Peyer's patch (tissue), 4 donors: ENCODE results near the gene ZBTB16. TPM values are rescaled to one million over a fixed set of nuclear protein-coding genes. Genes with fewer than 3 reads are reported as not detected.
A peak's percentile ranks its signal among the peaks of the same experiment; 100 is the strongest.

Source experiments
- DNase-seq, 3 donors: peaks; one replicate each; pipeline ENCODE4 v3.0.0-alpha.2; 2017 to 2019
- H3K27ac ChIP-seq, 4 donors: fragments of 200-600 bp; sonication (generic); one replicate each; pipeline ENCODE4 v1.5.1; 2016 to 2019
- H3K27me3 ChIP-seq, 2 donors: fragments of 200-600 bp; sonication (generic); one replicate each; pipeline ENCODE4 v1.5.1; 2019
- H3K36me3 ChIP-seq, 3 donors: fragments of 200-600 bp; sonication (generic); one replicate each; pipeline ENCODE4 v1.5.1; 2016 to 2019
- H3K4me1 ChIP-seq, 4 donors: fragments of 200-600 bp; sonication (generic); one replicate each; pipeline ENCODE4 v1.5.1; 2016 to 2019
- H3K4me3 ChIP-seq, 4 donors: fragments of 200-600 bp; sonication (generic); 1 replicate in 3 of 4; 2 replicates in 1 of 4; pipeline ENCODE4 v1.5.1; 2016 to 2019; ENCODE audit warnings: mild to moderate bottlenecking in 1 of 4
- H3K9me3 ChIP-seq, 4 donors: fragments of 200-600 bp; sonication (generic); one replicate each; pipeline ENCODE4 v1.5.1; 2016 to 2019; ENCODE audit warnings: mild to moderate bottlenecking in 1 of 4
- POLR2A ChIP-seq, 2 donors: fragments of 450-650 bp; IDR thresholded peaks; one replicate each; pipeline ENCODE4 v1.5.1; 2017; ENCODE audit warnings: antibody characterized with exemption in 2 of 2, mild to moderate bottlenecking in 2 of 2, moderate library complexity in 2 of 2
- total RNA-seq, 4 donors: library from RNA; depleted of rRNA; stranded (reverse); fragments of >200 nt; gene quantifications; one replicate each; pipeline ENCODE4 v1.1.0, GENCODE V29; 2016
- TF ChIP-seq, protein P1 (sequence below), 6 experiments: fragments of 450-650 bp in 4 of 6; fragments of 200-600 bp in 2 of 6; sonication (generic) in 1 of 6; IDR thresholded peaks; one replicate each; pipeline ENCODE4 v1.5.1; 2017 to 2019; ENCODE audit warnings: antibody characterized with exemption in 6 of 6, mild to moderate bottlenecking in 3 of 6, moderate library complexity in 1 of 6

Gene ZBTB16
- total RNA-seq, 4 donors from 2014 or later: 84.8 to 257 (median 155) TPM

DNA sequence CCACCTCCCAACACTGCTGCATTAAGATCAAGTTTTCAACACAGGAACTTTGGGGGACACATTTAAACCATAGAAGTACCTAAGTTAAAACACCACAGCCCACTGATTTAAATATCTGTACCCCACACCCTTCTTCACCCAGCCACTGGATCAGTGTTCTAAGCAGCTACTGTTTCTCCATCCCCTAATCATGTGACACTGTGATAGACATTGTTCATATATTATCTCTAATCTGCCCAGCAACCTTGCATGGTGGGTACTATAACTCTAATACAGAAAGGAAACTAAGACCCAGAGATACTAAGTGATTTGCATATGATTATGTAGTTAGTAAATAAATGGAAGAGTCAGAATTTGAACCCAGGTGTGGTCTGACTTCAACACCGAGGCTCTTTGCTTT, 166.2 kb downstream of the ZBTB16 start:
- DNase-seq: no peak
- H3K27me3 ChIP-seq: no peaks in the 10 kb centered on the region
- H3K27ac ChIP-seq: no peak overlapping the region
- TF ChIP-seq POLR2A (IDR thresholded peaks at IDR 0.05): no peak
- TF ChIP-seq, protein P1, sequence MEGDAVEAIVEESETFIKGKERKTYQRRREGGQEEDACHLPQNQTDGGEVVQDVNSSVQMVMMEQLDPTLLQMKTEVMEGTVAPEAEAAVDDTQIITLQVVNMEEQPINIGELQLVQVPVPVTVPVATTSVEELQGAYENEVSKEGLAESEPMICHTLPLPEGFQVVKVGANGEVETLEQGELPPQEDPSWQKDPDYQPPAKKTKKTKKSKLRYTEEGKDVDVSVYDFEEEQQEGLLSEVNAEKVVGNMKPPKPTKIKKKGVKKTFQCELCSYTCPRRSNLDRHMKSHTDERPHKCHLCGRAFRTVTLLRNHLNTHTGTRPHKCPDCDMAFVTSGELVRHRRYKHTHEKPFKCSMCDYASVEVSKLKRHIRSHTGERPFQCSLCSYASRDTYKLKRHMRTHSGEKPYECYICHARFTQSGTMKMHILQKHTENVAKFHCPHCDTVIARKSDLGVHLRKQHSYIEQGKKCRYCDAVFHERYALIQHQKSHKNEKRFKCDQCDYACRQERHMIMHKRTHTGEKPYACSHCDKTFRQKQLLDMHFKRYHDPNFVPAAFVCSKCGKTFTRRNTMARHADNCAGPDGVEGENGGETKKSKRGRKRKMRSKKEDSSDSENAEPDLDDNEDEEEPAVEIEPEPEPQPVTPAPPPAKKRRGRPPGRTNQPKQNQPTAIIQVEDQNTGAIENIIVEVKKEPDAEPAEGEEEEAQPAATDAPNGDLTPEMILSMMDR (IDR thresholded peaks at IDR 0.05): no peak
- H3K4me1 ChIP-seq: peaks cover 0 to 16% (median 0%) of the 10 kb centered on the region in 4 donors
- H3K36me3 ChIP-seq: peaks cover 0 to 23% (median 0%) of the 10 kb centered on the region in 3 donors
- no peaks in the 10 kb centered on the region for H3K9me3 ChIP-seq
- no peak overlapping the region for H3K4me3 ChIP-seq

DNA sequence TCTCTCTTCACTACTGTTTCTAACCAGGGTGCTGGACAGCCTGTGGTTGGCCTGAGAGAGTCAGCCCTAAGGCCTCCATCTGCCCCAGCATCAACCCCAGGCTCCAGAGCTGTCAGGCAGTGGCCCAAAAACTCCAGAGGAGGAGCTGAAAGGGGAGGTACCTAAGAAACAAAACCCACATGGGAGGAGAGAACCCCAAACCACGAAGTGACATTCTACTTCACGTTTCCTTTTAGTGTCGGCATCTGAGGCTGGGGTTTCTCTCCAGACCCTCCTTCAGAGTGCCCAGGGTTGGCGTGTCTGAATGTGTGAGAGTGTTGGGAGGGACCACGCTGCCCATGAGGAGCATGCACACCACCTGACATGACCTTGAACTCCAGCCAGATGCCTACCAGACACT, 166.8 kb downstream of the ZBTB16 start:
- Histone ChIP-seq H3K36me3 (peaks cover 0 to 23% (median 0%) of the 10 kb centered on the region in 3 donors), H3K4me1 (peaks cover 0 to 16% (median 0%) of the 10 kb centered on the region in 4 donors), H3K4me3 (no peak overlapping the region), H3K27me3 (no peaks in the 10 kb centered on the region), H3K9me3 (no peaks in the 10 kb centered on the region), H3K27ac (no peak overlapping the region)
- DNase-seq: no peak
- TF ChIP-seq POLR2A (IDR thresholded peaks at IDR 0.05): no peak
- TF ChIP-seq, protein P1 (IDR thresholded peaks at IDR 0.05): no peak

DNA sequence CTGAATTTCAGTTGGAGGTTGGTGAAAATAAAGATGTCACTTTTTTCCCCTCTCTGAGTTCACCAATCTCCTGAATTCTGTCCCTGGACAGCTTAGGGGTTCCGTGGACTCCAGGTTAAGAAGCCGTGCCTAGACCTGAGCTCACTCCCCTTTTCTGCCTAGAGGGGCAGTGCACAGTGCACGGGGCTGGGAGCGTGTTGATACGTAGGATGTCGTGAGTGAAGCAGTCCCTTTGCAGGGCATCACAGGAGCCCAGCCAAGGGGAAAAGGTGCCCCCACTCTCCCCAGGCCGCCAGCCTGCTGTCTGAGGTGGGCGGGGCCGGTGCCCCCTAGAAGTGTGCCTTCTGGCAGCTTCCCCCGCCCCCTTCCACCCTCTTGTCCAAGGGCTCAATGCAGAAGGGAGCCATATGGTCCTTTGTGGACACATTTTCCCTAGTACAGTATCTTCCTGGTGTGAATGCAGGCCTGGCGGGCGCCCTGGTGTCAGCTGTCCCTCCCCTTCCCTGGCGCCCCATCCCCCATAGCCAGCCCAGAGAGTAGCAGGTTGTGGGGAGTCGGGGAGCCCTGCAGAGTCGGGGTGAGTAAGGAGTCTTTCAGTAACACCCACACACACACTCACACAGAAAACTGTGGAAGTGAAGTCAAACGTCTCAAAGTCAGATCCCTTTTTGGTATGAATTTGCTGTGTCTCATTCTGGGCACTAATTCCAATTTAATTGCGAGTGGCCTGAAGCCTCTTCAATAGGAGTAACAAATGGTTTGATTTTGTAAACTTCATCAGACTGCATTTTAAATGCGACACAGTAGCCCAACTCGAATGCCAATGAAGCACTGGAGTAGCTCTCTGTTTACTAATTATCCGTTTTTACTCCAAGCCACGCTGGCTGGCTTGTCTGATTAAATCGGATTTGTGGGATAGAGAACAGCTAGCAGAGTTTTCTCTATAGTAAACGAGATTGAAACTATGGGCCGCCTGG, 169.2 kb downstream of the ZBTB16 start:
- Histone ChIP-seq H3K4me1 (peaks cover 0 to 29% (median 0%) of the 10 kb centered on the region in 4 donors), H3K27me3 (no peaks in the 10 kb centered on the region), H3K27ac (peak overlapping the region in 2 of 4 donors; percentile 14 to 39), H3K36me3 (peaks cover 0 to 13% (median 0%) of the 10 kb centered on the region in 3 donors), H3K9me3 (no peaks in the 10 kb centered on the region), H3K4me3 (no peak overlapping the region)
- TF ChIP-seq, protein P1 (IDR thresholded peaks at IDR 0.05): no peak
- no peak for TF ChIP-seq POLR2A (IDR thresholded peaks at IDR 0.05)
- DNase-seq: no peak

DNA sequence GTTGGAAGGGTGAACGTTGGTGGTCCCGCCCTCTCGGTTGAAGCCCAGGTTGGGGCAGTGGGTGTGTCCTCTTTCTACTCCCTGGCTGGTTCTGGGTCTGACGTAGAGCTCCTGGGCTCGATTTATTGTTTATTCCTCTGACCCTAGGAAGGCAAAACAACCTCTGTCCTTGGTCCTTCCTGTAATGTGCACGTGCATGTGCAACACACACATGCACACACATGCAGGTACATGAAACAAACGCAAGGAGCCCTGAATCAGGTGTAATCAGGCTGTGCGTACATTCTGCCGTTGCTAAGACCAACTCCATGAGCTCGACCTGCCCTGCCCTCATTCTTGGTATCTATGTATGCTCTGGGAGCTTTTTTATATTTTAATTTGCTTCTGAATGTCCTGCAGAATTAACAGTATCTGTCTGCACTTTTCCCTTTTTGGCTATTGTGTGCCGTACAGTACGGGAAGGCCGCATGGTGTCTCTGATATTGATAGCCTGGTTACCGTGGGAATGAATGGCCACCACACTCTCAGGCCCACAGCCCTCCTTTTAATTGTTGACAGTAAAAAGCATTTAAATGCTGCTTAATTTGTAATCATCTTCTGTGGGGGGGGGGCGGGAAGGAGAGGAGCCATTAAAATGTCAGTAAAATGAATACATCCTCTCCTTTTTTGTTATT, 170.7 kb downstream of the ZBTB16 start:
- no peaks in the 10 kb centered on the region for H3K9me3 ChIP-seq
- TF ChIP-seq, protein P1 (IDR thresholded peaks at IDR 0.05): no peak
- TF ChIP-seq POLR2A (IDR thresholded peaks at IDR 0.05): no peak
- H3K4me3 ChIP-seq: no peak overlapping the region
- peaks cover 0 to 13% (median 0%) of the 10 kb centered on the region in 3 donors for H3K36me3 ChIP-seq
- no peaks in the 10 kb centered on the region for H3K27me3 ChIP-seq
- no peak overlapping the region for H3K27ac ChIP-seq
- H3K4me1 ChIP-seq: peaks cover 0 to 29% (median 0%) of the 10 kb centered on the region in 4 donors
- no peak for DNase-seq

DNA sequence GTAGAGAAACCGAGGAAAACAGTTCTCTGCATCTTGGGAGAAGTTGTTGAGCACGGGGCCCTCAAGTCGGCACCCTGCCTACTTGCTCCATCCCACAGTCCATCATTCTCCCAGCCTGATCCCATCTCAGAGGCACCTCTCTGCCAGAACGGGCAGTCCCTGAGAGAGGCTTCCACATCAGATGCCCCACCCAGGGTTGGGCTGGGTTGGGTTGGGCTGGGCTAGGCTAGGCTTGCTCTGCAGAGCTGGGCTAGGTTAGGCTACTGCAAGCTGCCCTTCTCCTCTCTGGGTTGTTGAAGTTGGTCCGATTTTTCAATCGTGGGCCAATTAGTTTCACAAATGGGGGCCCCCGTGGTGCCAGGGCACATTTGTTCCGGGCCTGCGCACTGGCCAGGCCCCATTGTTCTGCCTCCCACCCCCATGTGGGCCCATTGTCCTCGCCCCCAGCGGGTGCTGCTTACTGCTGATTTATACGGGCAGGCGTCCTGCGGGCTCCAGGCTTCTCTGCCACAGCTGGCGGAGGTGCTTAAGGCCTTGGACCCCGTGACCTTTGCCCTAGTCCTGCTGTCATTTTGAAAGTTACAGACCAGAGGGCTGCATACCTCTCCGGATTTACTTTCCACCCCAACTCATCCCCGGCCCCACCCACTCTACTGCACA, 173.0 kb downstream of the ZBTB16 start:
- no peaks in the 10 kb centered on the region for H3K9me3 ChIP-seq
- TF ChIP-seq, protein P1 (IDR thresholded peaks at IDR 0.05): no peak
- no peak for TF ChIP-seq POLR2A (IDR thresholded peaks at IDR 0.05)
- H3K4me1 ChIP-seq: peaks cover 0 to 29% (median 0%) of the 10 kb centered on the region in 4 donors
- H3K36me3 ChIP-seq: peaks cover 0 to 7% (median 0%) of the 10 kb centered on the region in 3 donors
- H3K27ac ChIP-seq: no peak overlapping the region
- H3K27me3 ChIP-seq: no peaks in the 10 kb centered on the region
- no peak overlapping the region for H3K4me3 ChIP-seq
- no peak for DNase-seq
